DND-41 (cell line): ENCODE measurements around the gene RNF212B.
"Not testable (repeated sequence)": the region's sequence is repeated elsewhere in the genome, so short reads cannot be mapped to it uniquely, and the experiment has no call there.

Experiments
- ATAC-seq: fragments of 200-7000 bp; cut with Tn5 transposase; 3 replicates; pipeline ENCODE4 v1.9.1; 2021; ENCODE audit warnings: low read depth; ENCODE audit not compliant: insufficient read depth
- DNase-seq: peaks from one replicate; pipeline ENCODE4 v3.0.0-alpha.2; 2020
- H2AFZ ChIP-seq: 2 replicates; pipeline ENCODE4 v1.6.0; 2012; ENCODE audit warnings: low read depth, low read length
- H3K27ac ChIP-seq: 2 replicates; pipeline ENCODE4 v1.5.1; 2012; ENCODE audit warnings: low read length, inconsistent platforms
- H3K27me3 ChIP-seq: fragments of 200-600 bp; sonication (generic); 2 replicates; pipeline ENCODE4 v1.6.0; 2012; ENCODE audit warnings: low read length, mild to moderate bottlenecking, inconsistent platforms; ENCODE audit not compliant: insufficient read depth, poor library complexity
- H3K36me3 ChIP-seq: 2 replicates; pipeline ENCODE4 v1.5.1; 2012; ENCODE audit warnings: low read length, inconsistent platforms; ENCODE audit not compliant: insufficient read depth
- H3K4me1 ChIP-seq: 2 replicates; pipeline ENCODE4 v1.5.1; 2012; ENCODE audit warnings: mild to moderate bottlenecking, low read length; ENCODE audit not compliant: insufficient read depth
- H3K4me2 ChIP-seq: 2 replicates; pipeline ENCODE4 v1.6.0; 2012; ENCODE audit warnings: mild to moderate bottlenecking, moderate library complexity, low read length, inconsistent platforms; ENCODE audit not compliant: insufficient read depth
- H3K4me3 ChIP-seq, 2 experiments: fragments of 200-600 bp in 1 of 2; shearing (Covaris generic) in 1 of 2; 2 replicates each; pipeline ENCODE4 v1.5.1; 2012 to 2016; ENCODE audit warnings: inconsistent platforms in 2 of 2, low read length in 2 of 2, mild to moderate bottlenecking in 2 of 2, low read depth in 1 of 2, moderate library complexity in 1 of 2
- H3K79me2 ChIP-seq: 2 replicates; pipeline ENCODE4 v1.6.0; 2012; ENCODE audit warnings: low read length, inconsistent platforms; ENCODE audit not compliant: insufficient read depth
- H3K9ac ChIP-seq: 2 replicates; pipeline ENCODE4 v1.6.0; 2012; ENCODE audit warnings: low read depth, mild to moderate bottlenecking, inconsistent platforms, low read length, moderate library complexity
- H3K9me3 ChIP-seq: 2 replicates; pipeline ENCODE4 v1.5.1; 2012; ENCODE audit warnings: low read length, moderate library complexity, mild to moderate bottlenecking, inconsistent platforms; ENCODE audit not compliant: insufficient read depth, severe bottlenecking
- H4K20me1 ChIP-seq: 2 replicates; pipeline ENCODE4 v1.6.0; 2012; ENCODE audit warnings: low read length; ENCODE audit not compliant: insufficient read depth
- CTCF ChIP-seq: IDR thresholded peaks from 2 replicates; pipeline ENCODE4 v1.5.1; 2012; ENCODE audit warnings: borderline replicate concordance, low read length, moderate library complexity, mild to moderate bottlenecking; ENCODE audit not compliant: poor library complexity, severe bottlenecking; ENCODE audit errors: extremely low read depth
- EZH2 ChIP-seq: IDR thresholded peaks from 3 replicates; pipeline ENCODE4 v1.6.1; 2012; ENCODE audit warnings: borderline replicate concordance, low read depth, mild to moderate bottlenecking, moderate library complexity, low read length, inconsistent platforms; ENCODE audit not compliant: severe bottlenecking

The RNF212B gene

GRCh38 chr14:23259426-23259825 is 21.7 kb downstream of the RNF212B start:
- Histone ChIP-seq H3K79me2 (no peaks in the 10 kb centered on the region), H2AFZ (no peak overlapping the region), H3K4me2 (no peak overlapping the region), H3K4me1 (no peaks in the 10 kb centered on the region), H3K4me3 (no peak overlapping the region), H3K27me3 (peaks cover 22% of the 10 kb centered on the region), H3K27ac (no peak overlapping the region), H4K20me1 (no peaks in the 10 kb centered on the region), H3K9ac (no peak overlapping the region), H3K9me3 (no peaks in the 10 kb centered on the region), H3K36me3 (no peaks in the 10 kb centered on the region)
- ATAC-seq = no peak
- no peak for DNase-seq
- no peak for TF ChIP-seq CTCF
- no peak for TF ChIP-seq EZH2

- H3K4me3 ChIP-seq, ATAC-seq, H3K9ac ChIP-seq, H3K27ac ChIP-seq, H3K4me1 ChIP-seq, H2AFZ ChIP-seq, H3K9me3 ChIP-seq, H4K20me1 ChIP-seq, H3K36me3 ChIP-seq, DNase-seq, H3K4me2 ChIP-seq, H3K79me2 ChIP-seq: not testable (repeated sequence)
- peaks cover 17% of the 10 kb centered on the region for H3K27me3 ChIP-seq
Measured at GRCh38 chr14:23260849-23261248, 23.1 kb downstream of the RNF212B start.

- Histone ChIP-seq H4K20me1 (no peaks in the 10 kb centered on the region), H3K9ac (no peak overlapping the region), H3K27me3 (no peaks in the 10 kb centered on the region), H2AFZ (no peak overlapping the region), H3K4me1 (no peaks in the 10 kb centered on the region), H3K4me3 (no peak overlapping the region), H3K79me2 (no peaks in the 10 kb centered on the region), H3K27ac (no peak overlapping the region), H3K36me3 (no peaks in the 10 kb centered on the region), H3K4me2 (no peak overlapping the region), H3K9me3 (no peaks in the 10 kb centered on the region)
- no peak for DNase-seq
- ATAC-seq = no peak
- TF ChIP-seq EZH2 (no peak), CTCF (no peak)
Measured at GRCh38 chr14:23269193-23269592, 31.5 kb downstream of the RNF212B start.

GRCh38 chr14:23275412-23275811 is 37.7 kb downstream of the RNF212B start:
- H2AFZ ChIP-seq = no peak overlapping the region
- DNase-seq (no peak), ATAC-seq (no peak)
- TF ChIP-seq EZH2 = no peak
- no peak for TF ChIP-seq CTCF
- no peaks in the 10 kb centered on the region for H3K79me2 ChIP-seq
- H3K9me3 ChIP-seq = no peaks in the 10 kb centered on the region
- H3K4me3 ChIP-seq = no peak overlapping the region
- H3K27ac ChIP-seq = no peak overlapping the region
- H3K36me3 ChIP-seq = peaks cover 2% of the 10 kb centered on the region
- H4K20me1 ChIP-seq = no peaks in the 10 kb centered on the region
- H3K4me2 ChIP-seq = no peak overlapping the region
- H3K4me1 ChIP-seq = no peaks in the 10 kb centered on the region
- H3K9ac ChIP-seq = no peak overlapping the region
- no peaks in the 10 kb centered on the region for H3K27me3 ChIP-seq
